ENCODE data around the gene PHGDH. TPM values are rescaled to one million over a fixed set of nuclear protein-coding genes. Genes with fewer than 3 reads are reported as not detected.

PHGDH gene
- total RNA-seq, 1 donor from 2014 or later, result 452 TPM

DNA sequence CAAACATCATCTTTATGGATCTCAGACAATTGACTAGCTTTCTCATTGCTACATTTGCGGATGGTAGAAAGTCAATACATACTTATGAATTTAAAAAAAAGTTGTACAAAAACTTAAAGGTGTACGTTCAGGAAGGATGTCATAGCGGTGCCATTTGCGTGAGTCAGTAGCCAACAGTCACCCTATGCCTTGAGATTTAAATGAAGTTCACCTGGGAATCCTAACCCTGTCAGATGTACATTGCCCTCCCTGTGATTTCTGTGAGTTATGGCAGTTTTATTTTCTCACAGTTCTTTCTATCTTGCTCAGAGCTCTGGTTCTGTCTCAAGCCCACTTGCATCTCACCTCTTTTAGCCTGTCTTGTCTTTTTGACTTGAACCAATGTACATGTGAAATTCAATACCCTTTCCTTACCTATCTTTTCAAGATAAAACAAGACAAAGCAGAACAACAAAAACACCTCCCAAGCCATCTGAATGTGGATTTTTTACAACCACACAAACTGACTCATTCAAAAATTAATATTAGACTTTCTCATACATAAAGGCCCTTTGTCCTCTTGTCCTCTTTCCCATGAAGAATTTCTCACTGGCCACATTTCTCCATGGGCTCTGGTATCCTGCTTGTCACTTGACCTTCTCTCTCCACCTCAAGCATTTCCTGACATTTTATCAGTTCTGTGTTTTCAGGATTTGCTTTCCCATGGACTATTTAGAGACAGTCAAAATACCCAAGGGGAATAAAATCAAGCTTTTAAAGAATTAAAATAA is 38.4 kb upstream of the PHGDH start:
- no peaks in the 10 kb centered on the region for H3K27me3 Mint-ChIP-seq
- peak overlapping the region; percentile 87 for H3K27ac Mint-ChIP-seq
- no peak for TF ChIP-seq CTCF (IDR thresholded peaks at IDR 0.05; ENCODE audit: unreplicated experiment)
- no peak overlapping the region for H3K4me3 Mint-ChIP-seq (ENCODE audit: low read depth)
- no peaks in the 10 kb centered on the region for H3K9me3 Mint-ChIP-seq (ENCODE audit: low read depth)
- H3K4me1 Mint-ChIP-seq (ENCODE audit: low read depth), result peaks cover 30% of the 10 kb centered on the region
- no peaks in the 10 kb centered on the region for H3K36me3 Mint-ChIP-seq (ENCODE audit: insufficient read depth)
- no peak for DNase-seq (ENCODE audit: low spot score, unreplicated experiment)

DNA sequence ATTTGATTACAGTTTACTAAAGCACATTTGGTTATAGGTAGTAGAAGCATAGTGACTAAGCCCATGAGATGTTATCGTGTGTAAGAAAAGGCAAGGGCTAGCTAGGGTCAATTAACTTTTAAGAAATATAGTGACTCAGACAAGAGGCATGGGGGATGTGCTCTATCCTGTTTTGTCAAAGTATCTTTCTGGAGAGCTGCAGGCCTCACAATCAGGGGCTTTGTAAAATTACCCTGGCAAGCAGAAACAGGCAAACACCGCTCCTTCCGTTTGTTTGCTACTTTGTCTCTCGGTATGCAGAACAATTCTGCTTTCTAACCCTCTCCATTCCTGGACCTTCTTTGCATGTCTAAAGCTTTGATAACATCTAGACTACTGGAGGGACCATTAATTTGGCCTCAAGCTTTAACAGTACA is 37.6 kb upstream of the PHGDH start:
- no peak for TF ChIP-seq CTCF (IDR thresholded peaks at IDR 0.05; ENCODE audit: unreplicated experiment)

GRCh38 chr1:119674835-119675289 is 36.9 kb upstream of the PHGDH start:
- peak overlapping the region; percentile 77 for H3K4me3 Mint-ChIP-seq (ENCODE audit: low read depth)
- no peak for TF ChIP-seq CTCF (IDR thresholded peaks at IDR 0.05; ENCODE audit: unreplicated experiment)
- H3K36me3 Mint-ChIP-seq (ENCODE audit: insufficient read depth), result no peaks in the 10 kb centered on the region
- no peak for DNase-seq (ENCODE audit: low spot score, unreplicated experiment)
- peak overlapping the region; percentile 87 for H3K27ac Mint-ChIP-seq
- H3K4me1 Mint-ChIP-seq (ENCODE audit: low read depth), result peaks cover 30% of the 10 kb centered on the region
- H3K9me3 Mint-ChIP-seq (ENCODE audit: low read depth), result no peaks in the 10 kb centered on the region
- H3K27me3 Mint-ChIP-seq, result no peaks in the 10 kb centered on the region

More for the DNA sequence above, 37.6 kb upstream of the PHGDH start:
- Mint-ChIP-seq H3K27me3 (no peaks in the 10 kb centered on the region), H3K4me1 (ENCODE audit: low read depth) (peaks cover 30% of the 10 kb centered on the region), H3K27ac (peak overlapping the region; percentile 87), H3K4me3 (ENCODE audit: low read depth) (no peak overlapping the region), H3K9me3 (ENCODE audit: low read depth) (no peaks in the 10 kb centered on the region), H3K36me3 (ENCODE audit: insufficient read depth) (no peaks in the 10 kb centered on the region)
- DNase-seq (ENCODE audit: low spot score, unreplicated experiment), result no peak

DNA sequence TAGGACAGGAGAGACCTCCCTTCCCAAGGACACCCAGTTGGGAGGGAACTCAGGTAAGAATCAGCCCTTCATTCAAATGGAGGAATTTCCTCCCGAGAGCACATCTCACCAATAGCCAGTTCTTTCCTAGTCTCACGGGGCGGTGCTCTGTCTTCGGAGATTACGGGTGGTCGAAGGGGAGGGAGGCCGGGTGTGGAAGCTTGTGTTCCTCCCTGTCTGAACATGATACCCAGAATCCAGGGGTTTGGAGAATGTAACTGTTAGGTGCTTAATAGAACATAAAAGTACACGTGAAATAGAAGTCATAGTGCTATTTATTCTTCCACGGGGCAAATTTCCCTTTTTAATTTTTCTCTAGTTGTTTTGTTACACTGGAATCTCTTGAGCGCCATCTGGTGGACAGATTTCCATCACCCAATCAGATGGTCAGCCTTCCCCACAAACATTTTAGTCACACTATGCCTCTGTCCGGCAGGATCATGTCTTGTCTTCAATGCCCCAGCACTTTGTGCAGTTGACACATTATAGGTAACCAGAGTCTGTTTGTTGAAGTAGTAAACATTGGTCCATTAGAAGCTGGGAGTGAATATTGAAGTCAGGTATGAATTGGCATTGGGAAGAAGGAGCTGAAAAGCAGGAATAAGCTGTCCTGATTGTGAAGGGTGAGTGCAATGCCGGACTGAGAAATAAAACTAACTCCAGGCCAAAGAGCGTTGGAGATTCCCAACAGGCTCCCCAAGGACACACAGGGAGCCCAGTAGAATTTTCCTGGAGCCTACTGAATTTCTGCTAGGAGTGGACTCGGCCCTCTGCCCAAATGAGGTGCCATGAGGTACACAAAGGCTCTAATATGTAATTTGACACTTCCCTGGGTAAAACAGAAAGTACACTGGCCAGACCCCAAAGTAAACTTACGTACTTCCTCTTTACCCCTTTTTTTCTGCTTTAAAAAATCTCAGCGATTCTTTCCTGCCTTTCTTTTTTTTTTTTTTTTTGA is 36.1 kb upstream of the PHGDH start:
- DNase-seq (ENCODE audit: low spot score, unreplicated experiment), result peak; percentile 60
- Mint-ChIP-seq H3K27ac (peak overlapping the region; percentile 84), H3K4me1 (ENCODE audit: low read depth) (peaks cover 27% of the 10 kb centered on the region), H3K9me3 (ENCODE audit: low read depth) (no peaks in the 10 kb centered on the region), H3K27me3 (no peaks in the 10 kb centered on the region), H3K36me3 (ENCODE audit: insufficient read depth) (no peaks in the 10 kb centered on the region), H3K4me3 (ENCODE audit: low read depth) (peak overlapping the region; percentile 77)
- peak; percentile 94 for TF ChIP-seq CTCF (IDR thresholded peaks at IDR 0.05; ENCODE audit: unreplicated experiment)

- no peak for TF ChIP-seq CTCF (IDR thresholded peaks at IDR 0.05; ENCODE audit: unreplicated experiment)
- no peak overlapping the region for H3K4me3 Mint-ChIP-seq (ENCODE audit: low read depth)
Measured at GRCh38 chr1:119676571-119677206, 35.0 kb upstream of the PHGDH start.

More at GRCh38 chr1:119676571-119677206, 35.0 kb upstream of the PHGDH start:
- Mint-ChIP-seq H3K36me3 (ENCODE audit: insufficient read depth) (no peaks in the 10 kb centered on the region), H3K4me1 (ENCODE audit: low read depth) (peaks cover 27% of the 10 kb centered on the region), H3K27me3 (no peaks in the 10 kb centered on the region), H3K9me3 (ENCODE audit: low read depth) (no peaks in the 10 kb centered on the region), H3K27ac (no peak overlapping the region)
- no peak for DNase-seq (ENCODE audit: low spot score, unreplicated experiment)

Measured in progenitor cell of endocrine pancreas (in vitro differentiated cells).